Activated T-helper 17 cell treated with anti-CD3 and anti-CD28 coated beads, Interleukin-2, amount 50 U/mL, for 72 hours (primary cell): ENCODE results near the gene RELCH. TPM values are rescaled to one million over a fixed set of nuclear protein-coding genes. Genes with fewer than 3 reads are reported as not detected.

Experiments used
- ATAC-seq: fragments of 150-1000 bp; cut with Tn5 transposase; replicated peaks from 2 replicates; pipeline ENCODE4 v1.10.0; 2021; ENCODE audit warnings: mild to moderate bottlenecking, moderate library complexity
- H3K27ac Mint-ChIP-seq: one replicate; pipeline ENCODE4 v1.8.0; 2022; ENCODE audit warnings: mixed read lengths
- H3K27me3 Mint-ChIP-seq: one replicate; pipeline ENCODE4 v1.8.0; 2022; ENCODE audit warnings: mixed read lengths
- H3K36me3 Mint-ChIP-seq: one replicate; pipeline ENCODE4 v1.8.0; 2022; ENCODE audit warnings: low read depth, mild to moderate bottlenecking, mixed read lengths
- H3K4me1 Mint-ChIP-seq: one replicate; pipeline ENCODE4 v1.8.0; 2022; ENCODE audit warnings: mixed read lengths
- H3K4me3 Mint-ChIP-seq: one replicate; pipeline ENCODE4 v1.8.0; 2022; ENCODE audit warnings: mild to moderate bottlenecking, mixed read lengths
- H3K9me3 Mint-ChIP-seq: one replicate; pipeline ENCODE4 v1.8.0; 2022; ENCODE audit warnings: mixed read lengths
- total RNA-seq, 2 donors: library from RNA; stranded (reverse); gene quantifications; one replicate each; pipeline ENCODE4 v1.2.3, GENCODE V29; 2022

The RELCH gene
- total RNA-seq, 2 donors from 2014 or later, result 23.2 to 28.7 TPM

- Mint-ChIP-seq H3K27ac (no peak overlapping the region), H3K27me3 (peaks cover 32% of the 10 kb centered on the region), H3K36me3 (no peaks in the 10 kb centered on the region), H3K9me3 (no peaks in the 10 kb centered on the region), H3K4me3 (no peak overlapping the region), H3K4me1 (peaks cover 14% of the 10 kb centered on the region)
- ATAC-seq, result no peak
Measured at GRCh38 chr18:62341473-62341872, 154.4 kb downstream of the RELCH start.

GRCh38 chr18:62342884-62343283, 155.8 kb downstream of the RELCH start:
- Mint-ChIP-seq H3K4me3 (no peak overlapping the region), H3K9me3 (no peaks in the 10 kb centered on the region), H3K27ac (no peak overlapping the region), H3K4me1 (peaks cover 21% of the 10 kb centered on the region), H3K36me3 (no peaks in the 10 kb centered on the region), H3K27me3 (peaks cover 24% of the 10 kb centered on the region)
- ATAC-seq, result no peak

- H3K36me3 Mint-ChIP-seq, result no peaks in the 10 kb centered on the region
- no peak for ATAC-seq
- H3K4me1 Mint-ChIP-seq, result peaks cover 21% of the 10 kb centered on the region
- H3K27ac Mint-ChIP-seq, result no peak overlapping the region
- no peaks in the 10 kb centered on the region for H3K9me3 Mint-ChIP-seq
- peaks cover 22% of the 10 kb centered on the region for H3K27me3 Mint-ChIP-seq
- H3K4me3 Mint-ChIP-seq, result no peak overlapping the region
Measured at GRCh38 chr18:62343316-62343715, 156.3 kb downstream of the RELCH start.

- H3K4me1 Mint-ChIP-seq, result peaks cover 7% of the 10 kb centered on the region
- ATAC-seq, result peak; percentile 27
Measured at GRCh38 chr18:62345909-62346308, 158.9 kb downstream of the RELCH start.

GRCh38 chr18:62346333-62347088, 159.5 kb downstream of the RELCH start:
- Mint-ChIP-seq H3K9me3 (no peaks in the 10 kb centered on the region), H3K27ac (peak overlapping the region; percentile 41), H3K36me3 (no peaks in the 10 kb centered on the region), H3K4me3 (peak overlapping the region; percentile 19), H3K27me3 (peaks cover under 1% of the 10 kb centered on the region), H3K4me1 (peaks cover 7% of the 10 kb centered on the region)
- ATAC-seq, result peak; percentile 32

More at GRCh38 chr18:62345909-62346308, 158.9 kb downstream of the RELCH start:
- H3K27ac Mint-ChIP-seq, result peak overlapping the region; percentile 41
- H3K27me3 Mint-ChIP-seq, result peaks cover 5% of the 10 kb centered on the region
- H3K4me3 Mint-ChIP-seq, result no peak overlapping the region
- H3K36me3 Mint-ChIP-seq, result no peaks in the 10 kb centered on the region
- H3K9me3 Mint-ChIP-seq, result no peaks in the 10 kb centered on the region

GRCh38 chr18:62347089-62347506, 160.0 kb downstream of the RELCH start:
- peak; percentile 62 for ATAC-seq
- Mint-ChIP-seq H3K4me3 (peak overlapping the region; percentile 19), H3K27ac (peak overlapping the region; percentile 41), H3K9me3 (no peaks in the 10 kb centered on the region), H3K4me1 (peaks cover 7% of the 10 kb centered on the region), H3K36me3 (no peaks in the 10 kb centered on the region), H3K27me3 (no peaks in the 10 kb centered on the region)

GRCh38 chr18:62348474-62348873, 161.4 kb downstream of the RELCH start:
- no peaks in the 10 kb centered on the region for H3K36me3 Mint-ChIP-seq
- H3K27ac Mint-ChIP-seq, result no peak overlapping the region
- no peak for ATAC-seq
- no peaks in the 10 kb centered on the region for H3K9me3 Mint-ChIP-seq
- no peak overlapping the region for H3K4me3 Mint-ChIP-seq
- H3K4me1 Mint-ChIP-seq, result peaks cover 7% of the 10 kb centered on the region
- no peaks in the 10 kb centered on the region for H3K27me3 Mint-ChIP-seq

- no peak for ATAC-seq
- H3K27me3 Mint-ChIP-seq, result no peaks in the 10 kb centered on the region
- H3K27ac Mint-ChIP-seq, result no peak overlapping the region
- no peak overlapping the region for H3K4me3 Mint-ChIP-seq
- H3K36me3 Mint-ChIP-seq, result no peaks in the 10 kb centered on the region
- no peaks in the 10 kb centered on the region for H3K4me1 Mint-ChIP-seq
- no peaks in the 10 kb centered on the region for H3K9me3 Mint-ChIP-seq
Measured at GRCh38 chr18:62353170-62353569, 166.1 kb downstream of the RELCH start.

GRCh38 chr18:62354151-62354550, 167.1 kb downstream of the RELCH start:
- H3K27ac Mint-ChIP-seq, result no peak overlapping the region
- no peaks in the 10 kb centered on the region for H3K27me3 Mint-ChIP-seq
- H3K9me3 Mint-ChIP-seq, result no peaks in the 10 kb centered on the region
- no peaks in the 10 kb centered on the region for H3K4me1 Mint-ChIP-seq
- ATAC-seq, result no peak
- no peaks in the 10 kb centered on the region for H3K36me3 Mint-ChIP-seq
- no peak overlapping the region for H3K4me3 Mint-ChIP-seq

- no peaks in the 10 kb centered on the region for H3K9me3 Mint-ChIP-seq
- H3K36me3 Mint-ChIP-seq, result peaks cover 14% of the 10 kb centered on the region
- H3K4me3 Mint-ChIP-seq, result no peak overlapping the region
- ATAC-seq, result peak; percentile 56
- peak overlapping the region; percentile 52 for H3K27ac Mint-ChIP-seq
- no peaks in the 10 kb centered on the region for H3K27me3 Mint-ChIP-seq
- H3K4me1 Mint-ChIP-seq, result no peaks in the 10 kb centered on the region
Measured at GRCh38 chr18:62357079-62357719, 170.1 kb downstream of the RELCH start.

Other genes starting within 250 kb of the RELCH start
- 10 to 100 TPM; 32.3 to 32.8 TPM for gene PIGN, start 199 bp upstream of the RELCH start, total RNA-seq
- 10 to 100 TPM; 26.8 to 41.9 TPM for gene TNFRSF11A, start 138.1 kb downstream of the RELCH start, total RNA-seq